ENCODE data around the gene MMP15. TPM values are rescaled to one million over a fixed set of nuclear protein-coding genes. Genes with fewer than 3 reads are reported as not detected.

Gene MMP15
- polyA plus RNA-seq, 1 experiment = 0.60 TPM

- no peak for DNase-seq (ENCODE audit: low read depth, low spot score)
Observed at GRCh38 chr16:57993438-57993837, 32.1 kb upstream of the MMP15 start.

DNA sequence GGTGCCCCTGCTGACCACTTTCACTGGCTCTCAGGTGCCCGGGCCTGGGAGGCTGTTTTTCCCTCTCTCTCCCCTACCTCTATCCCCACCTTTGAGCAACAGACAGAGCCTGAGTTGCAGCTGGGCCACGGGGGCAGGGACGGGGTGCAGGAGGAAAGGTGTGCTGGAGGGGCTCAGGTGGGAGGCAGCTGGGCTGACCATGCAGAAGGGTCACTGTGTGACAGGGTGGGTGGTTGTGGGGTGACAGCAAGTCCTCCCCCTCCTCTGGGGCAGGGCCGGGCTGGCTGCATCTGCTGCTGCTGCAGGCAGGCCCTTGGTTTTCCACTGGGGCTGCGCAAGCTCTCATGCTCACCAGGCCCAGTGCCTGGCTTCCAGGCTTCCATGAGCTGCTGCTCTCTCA, 31.7 kb upstream of the MMP15 start:
- ChIA-PET POLR2A (no interaction called here), CTCF (no interaction called here)
- Histone ChIP-seq H3K9me3 (ENCODE audit: control insufficient read depth, insufficient read depth, low read length) (no peaks in the 10 kb centered on the region), H3K27ac (ENCODE audit: low read depth, low read length) (no peak overlapping the region), H3K27me3 (ENCODE audit: control insufficient read depth, insufficient read depth, low read length) (peaks cover under 1% of the 10 kb centered on the region), H3K4me3 (ENCODE audit: low read depth, low read length) (no peak overlapping the region)
- no peak for DNase-seq (ENCODE audit: low read depth, low spot score)
- TF ChIP-seq CTCF (IDR thresholded peaks at IDR 0.05; ENCODE audit: low read depth, low read length) = no peak

More at GRCh38 chr16:57993438-57993837, 32.1 kb upstream of the MMP15 start:
- ChIA-PET POLR2A (no interaction called here), CTCF (no interaction called here)
- TF ChIP-seq CTCF (IDR thresholded peaks at IDR 0.05; ENCODE audit: low read depth, low read length) = no peak
- Histone ChIP-seq H3K27me3 (ENCODE audit: control insufficient read depth, insufficient read depth, low read length) (peaks cover 5% of the 10 kb centered on the region), H3K27ac (ENCODE audit: low read depth, low read length) (no peak overlapping the region), H3K9me3 (ENCODE audit: control insufficient read depth, insufficient read depth, low read length) (no peaks in the 10 kb centered on the region), H3K4me3 (ENCODE audit: low read depth, low read length) (no peak overlapping the region)

DNA sequence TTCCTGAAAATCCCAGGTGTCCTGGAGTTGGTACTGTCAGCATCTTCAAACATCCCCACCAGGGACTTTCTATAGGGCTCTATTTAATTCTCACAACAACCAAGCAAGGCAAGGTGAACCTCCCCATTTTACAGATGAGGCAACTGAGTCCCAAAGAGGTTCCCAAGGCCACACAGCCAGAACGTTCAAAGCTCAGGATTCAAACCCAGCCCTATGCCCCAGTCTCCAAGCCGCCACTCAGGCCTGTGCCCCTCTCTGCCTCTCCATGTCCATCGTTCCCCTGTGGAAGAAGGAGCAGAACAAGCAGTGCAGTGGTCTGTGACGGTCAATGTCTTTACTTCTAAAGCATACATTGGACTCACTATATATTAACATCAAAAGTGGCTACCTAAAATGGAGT, 31.2 kb upstream of the MMP15 start:
- POLR2A ChIA-PET = no interaction called here
- H3K4me3 ChIP-seq (ENCODE audit: low read depth, low read length) = no peak overlapping the region
- CTCF ChIA-PET = no interaction called here
- no peak for TF ChIP-seq CTCF (IDR thresholded peaks at IDR 0.05; ENCODE audit: low read depth, low read length)
- H3K9me3 ChIP-seq (ENCODE audit: control insufficient read depth, insufficient read depth, low read length) = no peaks in the 10 kb centered on the region
- DNase-seq (ENCODE audit: low read depth, low spot score) = no peak
- no peaks in the 10 kb centered on the region for H3K27me3 ChIP-seq (ENCODE audit: control insufficient read depth, insufficient read depth, low read length)
- no peak overlapping the region for H3K27ac ChIP-seq (ENCODE audit: low read depth, low read length)

GRCh38 chr16:57994778-57995177, 30.8 kb upstream of the MMP15 start:
- TF ChIP-seq CTCF (IDR thresholded peaks at IDR 0.05; ENCODE audit: low read depth, low read length) = peak; percentile 32
- Histone ChIP-seq H3K27me3 (ENCODE audit: control insufficient read depth, insufficient read depth, low read length) (no peaks in the 10 kb centered on the region), H3K27ac (ENCODE audit: low read depth, low read length) (no peak overlapping the region), H3K9me3 (ENCODE audit: control insufficient read depth, insufficient read depth, low read length) (no peaks in the 10 kb centered on the region), H3K4me3 (ENCODE audit: low read depth, low read length) (no peak overlapping the region)
- no peak for DNase-seq (ENCODE audit: low read depth, low spot score)
- ChIA-PET CTCF (no interaction called here), POLR2A (no interaction called here)

- ChIA-PET POLR2A (interaction anchor here (0.5 kb wide), 1 partner anchor 51 kb away, joined by 4 read pairs; no protein-coding TSS in a partner anchor), CTCF (interaction anchor here (0.7 kb wide), 1 partner anchor 131 kb away, joined by 3 read pairs; no protein-coding TSS in a partner anchor)
- no peak overlapping the region for H3K4me3 ChIP-seq (ENCODE audit: low read depth, low read length)
- H3K27ac ChIP-seq (ENCODE audit: low read depth, low read length) = no peak overlapping the region
- H3K27me3 ChIP-seq (ENCODE audit: control insufficient read depth, insufficient read depth, low read length) = no peaks in the 10 kb centered on the region
- TF ChIP-seq CTCF (IDR thresholded peaks at IDR 0.05; ENCODE audit: low read depth, low read length) = no peak
- no peak for DNase-seq (ENCODE audit: low read depth, low spot score)
- no peaks in the 10 kb centered on the region for H3K9me3 ChIP-seq (ENCODE audit: control insufficient read depth, insufficient read depth, low read length)
Observed at GRCh38 chr16:57995721-57996405, 29.7 kb upstream of the MMP15 start.
